Measurements from ENCODE around the gene PTPRA. TPM values are rescaled to one million over a fixed set of nuclear protein-coding genes. Genes with fewer than 3 reads are reported as not detected.

Gene PTPRA
- total and polyA plus RNA-seq, 9 of the 15 experiments (the other 6 are each of a cell fraction or from before 2014, with no cell fraction given), result 3.4 to 80.5 (median 28.0) TPM

DNA sequence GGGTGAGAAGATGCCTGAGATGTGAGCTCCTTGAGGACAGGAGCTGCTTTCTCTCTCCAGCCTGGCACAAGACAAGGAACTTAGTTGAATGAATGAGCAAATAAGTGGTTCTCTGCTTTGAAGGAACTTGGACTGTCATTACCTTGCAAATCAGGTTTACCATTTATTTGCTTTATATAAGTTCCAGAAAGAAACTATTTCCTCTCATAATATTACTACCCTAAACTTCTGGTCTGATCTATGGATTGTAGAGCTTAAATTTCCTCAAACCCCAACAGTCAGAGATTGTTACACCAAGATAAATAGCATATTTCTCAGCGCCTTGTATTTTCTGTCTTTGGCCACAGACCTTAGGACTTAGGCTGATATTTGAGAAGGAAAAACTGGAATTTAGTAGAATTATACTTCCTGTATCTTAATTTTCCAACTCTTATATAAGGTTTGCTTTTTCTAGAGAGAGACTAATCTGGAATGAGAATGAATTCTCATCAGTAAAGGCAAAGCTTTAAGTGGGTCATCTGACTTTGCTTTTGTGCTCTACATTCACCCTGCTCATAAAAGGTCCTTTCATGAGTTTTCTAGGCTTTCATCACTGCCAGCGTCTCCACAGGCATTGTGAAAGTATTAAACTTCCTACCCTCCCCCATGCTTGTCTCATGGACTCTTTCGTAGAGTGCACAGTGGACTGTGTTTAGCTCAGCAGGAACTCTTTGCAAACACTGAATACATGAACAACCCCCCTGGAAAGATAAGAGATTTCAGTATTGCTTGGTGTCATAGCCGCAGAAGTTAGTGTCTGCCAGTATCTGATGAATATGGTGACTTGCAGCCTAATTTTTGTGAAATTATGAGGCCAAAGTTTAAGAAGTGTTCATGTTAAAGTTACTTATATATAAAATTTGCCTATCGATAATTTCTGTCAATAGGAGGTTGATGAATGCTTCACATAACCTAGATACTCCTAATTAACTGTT lies 74.0 kb downstream of the PTPRA start (continued):
- no peak for TF ChIP-seq ETV6 (IDR thresholded peaks at IDR 0.05; ENCODE audit: borderline replicate concordance in 1 of 2, low read depth in 2 of 2, low read length in 1 of 2)
- TF ChIP-seq ETV6 (CRISPR knock-in tag; IDR thresholded peaks at IDR 0.05; ENCODE audit: borderline replicate concordance), result no peak
- no peak for TF ChIP-seq BRF1 (IDR thresholded peaks at IDR 0.05; ENCODE audit: borderline replicate concordance, extremely low read depth, insufficient read length)
- no peak for TF ChIP-seq ZBED1 (IDR thresholded peaks at IDR 0.05)
- TF ChIP-seq TAF7 (tag; IDR thresholded peaks at IDR 0.05), result no peak
- no peak for TF ChIP-seq POLR2A (conservative IDR thresholded peaks at IDR 0.05)
- no peak for TF ChIP-seq SFPQ (IDR thresholded peaks at IDR 0.05; ENCODE audit: low read depth, low read length)
- TF ChIP-seq SMAD2 (IDR thresholded peaks at IDR 0.05; ENCODE audit: low read depth, low read length), result no peak
- TF ChIP-seq NFYB (IDR thresholded peaks at IDR 0.05; ENCODE audit: extremely low read depth, insufficient read length), result no peak
- TF ChIP-seq ZNF146 (CRISPR knock-in tag; IDR thresholded peaks at IDR 0.05; ENCODE audit: unreplicated experiment), result no peak
- no peak for TF ChIP-seq OTX1 (CRISPR knock-in tag; IDR thresholded peaks at IDR 0.05)
- no peak for TF ChIP-seq POLR2AphosphoS5 (IDR thresholded peaks at IDR 0.05; ENCODE audit: control insufficient read depth, insufficient read depth, low read depth, low read length)
- TF ChIP-seq MYNN (IDR thresholded peaks at IDR 0.05), result no peak
- TF ChIP-seq MYNN (CRISPR knock-in tag; IDR thresholded peaks at IDR 0.05), result no peak
- TF ChIP-seq SAFB (IDR thresholded peaks at IDR 0.05; ENCODE audit: borderline replicate concordance, low read depth, low read length), result no peak
- TF ChIP-seq ZNF384 (IDR thresholded peaks at IDR 0.05; ENCODE audit: low read depth, low read length), result no peak

Measured in K562 (cell line).